SIG-M5 treated with dmso at 0.1 percent for 504 hours (cell line): ENCODE measurements around the gene PRSS23.
"Not testable (repeated sequence)": the region's sequence is repeated elsewhere in the genome, so short reads cannot be mapped to it uniquely, and the experiment has no call there.

Experiments
- DNase-seq: peaks from one replicate; lab custom pipeline; 2025; ENCODE audit not compliant: unreplicated experiment; lab: John Stamatoyannopoulos, UW

PRSS23 gene

GRCh38 chr11:86800076-86800959 lies at the start of gene PRSS23:
TSS of gene PRSS23 (plus strand) at chr11:86800542. CDS start at chr11:86807644, 7,102 bp downstream.
- peak; percentile 9 for DNase-seq

- DNase-seq: no peak
Measured at GRCh38 chr11:86753459-86753858, 46.9 kb upstream of the PRSS23 start.

- no peak for DNase-seq
Measured at GRCh38 chr11:86755146-86755545, 45.2 kb upstream of the PRSS23 start.

- no peak for DNase-seq
Measured at GRCh38 chr11:86758171-86758570, 42.2 kb upstream of the PRSS23 start.

GRCh38 chr11:86760577-86760976 lies 39.8 kb upstream of the PRSS23 start:
- DNase-seq: no peak

GRCh38 chr11:86761978-86762377 lies 38.4 kb upstream of the PRSS23 start:
- no peak for DNase-seq

GRCh38 chr11:86765203-86765602 lies 35.1 kb upstream of the PRSS23 start:
- no peak for DNase-seq

GRCh38 chr11:86765878-86766277 lies 34.5 kb upstream of the PRSS23 start:
- no peak for DNase-seq

GRCh38 chr11:86769219-86769618 lies 31.1 kb upstream of the PRSS23 start:
- DNase-seq: no peak

GRCh38 chr11:86770473-86771027 lies 29.8 kb upstream of the PRSS23 start:
- not testable (repeated sequence) for DNase-seq

- no peak for DNase-seq
Measured at GRCh38 chr11:86772999-86773398, 27.3 kb upstream of the PRSS23 start.

- DNase-seq: no peak
Measured at GRCh38 chr11:86773513-86774252, 26.7 kb upstream of the PRSS23 start.

GRCh38 chr11:86774417-86774816 lies 25.9 kb upstream of the PRSS23 start:
- DNase-seq: no peak

- DNase-seq: no peak
Measured at GRCh38 chr11:86775361-86775760, 25.0 kb upstream of the PRSS23 start.

GRCh38 chr11:86781546-86781945 lies 18.8 kb upstream of the PRSS23 start:
- DNase-seq: no peak

- no peak for DNase-seq
Measured at GRCh38 chr11:86782742-86783141, 17.6 kb upstream of the PRSS23 start.

GRCh38 chr11:86783661-86784060 lies 16.7 kb upstream of the PRSS23 start:
- DNase-seq: no peak

GRCh38 chr11:86784241-86784681 lies 16.1 kb upstream of the PRSS23 start:
- no peak for DNase-seq

GRCh38 chr11:86785576-86785975 lies 14.8 kb upstream of the PRSS23 start:
- DNase-seq: no peak

GRCh38 chr11:86787018-86787536 lies 13.3 kb upstream of the PRSS23 start:
- DNase-seq: no peak

- no peak for DNase-seq
Measured at GRCh38 chr11:86787656-86788055, 12.7 kb upstream of the PRSS23 start.
